AG04449 (cell line): ENCODE data around the gene DSG1.
"Not testable (repeated sequence)": the region's sequence is repeated elsewhere in the genome, so short reads cannot be mapped to it uniquely, and the experiment has no call there.

Source experiments
- CTCF ChIA-PET: fragments of 350-600 bp; formaldehyde crosslinking; extraction: SDS; loops from one replicate; lab custom pipeline; 2021; ENCODE audit warnings: antibody characterized with exemption; lab: Yijun Ruan, JAX
- POLR2A ChIA-PET: fragments of 400-600, 350-600 bp; formaldehyde crosslinking; extraction: SDS; loops from one replicate; lab custom pipeline; 2020; ENCODE audit warnings: antibody characterized with exemption, inconsistent platforms; lab: Yijun Ruan, JAX
- DNase-seq: peaks from one replicate; pipeline ENCODE4 v3.0.0-alpha.2; 2010; ENCODE audit warnings: low read depth, low spot score
- H3K4me3 ChIP-seq: 2 replicates; pipeline ENCODE4 v1.5.1; 2011; ENCODE audit warnings: low read depth, mild to moderate bottlenecking, control low read depth, low read length
- CTCF ChIP-seq: IDR thresholded peaks from one replicate; pipeline ENCODE4 v1.5.1; 2011; ENCODE audit warnings: mild to moderate bottlenecking, moderate library complexity, low read length, control low read depth, inconsistent platforms; ENCODE audit not compliant: insufficient read depth; ENCODE audit errors: missing control alignments

DSG1 gene

DNA sequence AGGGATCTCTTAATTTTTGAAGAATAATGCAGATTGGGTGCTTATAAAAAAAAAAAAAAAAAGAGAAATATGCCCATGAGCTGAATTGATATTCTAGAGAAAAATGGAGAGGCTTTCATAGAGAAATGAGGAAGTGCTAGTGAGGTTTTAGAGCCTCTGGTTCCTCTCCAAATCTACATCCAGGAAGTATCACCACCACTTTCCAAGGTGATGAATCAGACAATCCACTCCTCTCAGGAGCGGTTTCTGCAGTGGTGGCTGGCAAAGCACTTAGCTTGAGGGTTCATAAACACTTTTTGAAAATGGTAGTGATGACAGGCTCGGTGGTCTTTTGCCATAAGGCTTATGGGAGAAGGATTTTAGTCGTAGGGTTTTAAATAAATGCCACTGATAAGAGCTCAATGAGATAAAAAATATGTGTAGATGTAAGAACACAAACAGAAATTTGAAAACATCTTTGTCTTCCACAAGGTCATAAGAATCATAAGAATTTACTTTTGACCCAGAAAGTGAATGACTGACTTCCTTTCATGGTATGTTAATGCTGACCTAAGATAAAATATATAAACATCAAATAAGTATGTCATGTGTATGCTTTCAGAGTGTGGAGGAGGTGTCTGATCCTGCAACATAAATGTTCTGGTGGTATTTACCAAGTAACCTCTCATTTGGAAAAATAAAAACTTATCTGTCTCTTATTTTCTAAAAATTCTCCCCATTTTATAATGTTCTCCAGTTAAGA lies 42.1 kb upstream of the DSG1 start:
- H3K4me3 ChIP-seq, result no peak overlapping the region
- ChIA-PET POLR2A (no interaction called here), CTCF (no interaction called here)
- no peak for TF ChIP-seq CTCF
- no peak for DNase-seq

DNA sequence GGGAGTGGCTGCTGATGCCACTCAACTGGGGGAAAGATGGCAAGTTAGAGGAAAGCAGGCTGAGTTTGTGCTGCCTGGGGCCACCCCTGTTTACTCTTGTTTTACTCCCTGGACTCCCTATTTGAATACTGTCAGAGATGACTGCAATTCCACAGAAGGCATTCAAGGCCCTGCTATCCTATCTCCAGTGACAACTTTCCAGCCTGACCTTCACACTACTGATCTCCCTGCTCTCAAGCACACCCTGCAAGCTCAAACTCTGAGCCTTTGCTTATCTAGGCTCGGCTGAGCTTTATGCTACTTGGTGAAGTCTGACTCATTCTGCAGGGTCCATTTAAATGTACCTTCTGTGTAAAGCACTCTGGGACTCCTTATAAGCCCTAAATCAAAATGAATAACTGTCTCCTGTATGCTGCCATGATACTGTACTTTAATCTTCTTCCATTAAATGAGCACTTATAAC lies 39.3 kb upstream of the DSG1 start:
- H3K4me3 ChIP-seq, result no peak overlapping the region
- ChIA-PET CTCF (no interaction called here), POLR2A (no interaction called here)
- no peak for TF ChIP-seq CTCF
- DNase-seq, result no peak

- POLR2A ChIA-PET, result no interaction called here
- no peak overlapping the region for H3K4me3 ChIP-seq
- CTCF ChIA-PET, result no interaction called here
- no peak for TF ChIP-seq CTCF
- no peak for DNase-seq
Measured at GRCh38 chr18:31280502-31280901, 37.5 kb upstream of the DSG1 start.

- no peak for DNase-seq
- POLR2A ChIA-PET, result no interaction called here
- CTCF ChIA-PET, result no interaction called here
- H3K4me3 ChIP-seq, result no peak overlapping the region
- no peak for TF ChIP-seq CTCF
Measured at GRCh38 chr18:31281437-31281836, 36.5 kb upstream of the DSG1 start.

DNA sequence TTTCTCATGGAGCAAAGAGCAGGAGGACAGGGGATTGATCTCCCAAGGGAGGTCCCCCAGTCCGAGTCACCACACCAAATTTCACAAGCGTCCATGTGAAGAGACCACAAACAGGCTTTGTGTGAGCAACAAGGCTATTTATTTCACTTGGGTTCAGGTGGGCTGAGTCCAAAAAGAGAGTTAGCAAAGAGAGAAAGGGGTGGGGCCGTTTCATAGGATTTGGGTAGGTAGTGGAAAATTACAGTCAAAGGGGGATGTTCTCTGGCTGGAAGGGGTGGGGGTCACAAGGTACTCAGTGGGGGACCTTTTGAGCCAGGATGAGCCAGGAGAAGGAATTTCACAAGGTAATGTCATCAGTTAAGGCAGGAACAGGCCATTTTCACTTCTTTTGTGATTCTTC lies 28.5 kb upstream of the DSG1 start:
- H3K4me3 ChIP-seq, CTCF ChIA-PET, POLR2A ChIA-PET, DNase-seq: not testable (repeated sequence)

GRCh38 chr18:31291688-31292087 lies 26.3 kb upstream of the DSG1 start:
- no peak for DNase-seq
- CTCF ChIA-PET, result no interaction called here
- no peak for TF ChIP-seq CTCF
- H3K4me3 ChIP-seq, result no peak overlapping the region
- POLR2A ChIA-PET, result no interaction called here

DNA sequence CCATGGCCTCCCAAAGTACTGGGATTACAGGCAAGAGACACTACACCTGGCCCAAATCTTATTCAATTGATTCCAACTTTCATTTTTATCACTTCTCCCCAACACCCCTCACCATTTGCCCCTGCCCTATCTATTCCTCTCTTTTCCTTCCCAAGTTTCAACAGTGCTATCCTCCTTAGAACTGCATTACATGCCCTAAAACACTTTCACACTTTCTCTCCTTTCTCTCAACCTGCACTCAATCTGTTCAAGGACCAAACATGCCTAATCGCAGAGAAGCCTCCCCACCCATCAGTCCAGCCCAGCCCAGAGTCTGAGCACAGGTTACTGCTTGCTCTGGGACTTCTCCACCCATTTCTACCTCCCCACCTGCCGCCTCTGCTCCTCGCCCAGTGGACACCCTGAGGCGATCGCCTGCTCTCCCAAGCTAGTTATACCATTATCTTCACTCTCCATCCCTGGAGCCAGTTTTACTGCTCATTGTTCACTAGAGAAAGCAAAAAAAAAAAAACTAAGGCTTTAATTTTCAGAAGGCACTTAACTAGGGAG lies 23.7 kb upstream of the DSG1 start:
- ChIA-PET CTCF (no interaction called here), POLR2A (no interaction called here)
- no peak for DNase-seq
- no peak for TF ChIP-seq CTCF
- no peak overlapping the region for H3K4me3 ChIP-seq
